ENCODE results near the gene AGBL1. TPM values are rescaled to one million over a fixed set of nuclear protein-coding genes. Genes with fewer than 3 reads are reported as not detected.

Gene AGBL1
- total RNA-seq, 1 experiment from 2014 or later, result not detected

DNA sequence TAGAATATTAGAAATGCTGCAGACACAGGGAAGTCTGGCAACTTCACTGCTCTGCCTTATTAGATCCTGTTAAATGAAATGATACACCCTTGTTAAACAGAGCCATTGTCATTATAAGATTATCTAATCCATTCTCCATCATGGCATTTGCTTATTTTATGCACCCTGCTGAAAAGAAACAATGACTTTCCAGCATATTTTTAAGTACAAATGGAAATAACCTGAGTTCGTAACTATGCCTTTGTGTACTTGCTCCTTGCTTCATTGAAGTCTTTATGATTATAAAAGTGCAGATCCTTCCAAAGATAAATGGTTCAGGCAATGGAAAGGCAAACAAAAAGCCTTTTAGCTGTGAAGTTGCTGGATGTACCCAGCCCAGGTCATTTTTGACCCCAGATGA, 195.7 kb downstream of the AGBL1 start:
- Mint-ChIP-seq H3K4me3 (no peak overlapping the region), H3K27ac (no peak overlapping the region), H3K4me1 (peaks cover 7% of the 10 kb centered on the region in 2 experiments; a peak in 3 of 4 replicates), H3K27me3 (ENCODE audit: low read depth) (no peaks in the 10 kb centered on the region; the same call in 1 of the 2 replicates), H3K36me3 (ENCODE audit: insufficient read depth in 1 of 3, low read depth in 3 of 3) (no peaks in the 10 kb centered on the region), H3K9me3 (no peaks in the 10 kb centered on the region)
- Histone ChIP-seq H4K91ac (ENCODE audit: insufficient read length, low read depth, low read length) (no peak overlapping the region), H3K79me2 (ENCODE audit: insufficient read depth, low read length) (no peaks in the 10 kb centered on the region), H2BK5ac (ENCODE audit: insufficient read length, low read length) (no peak overlapping the region), H3K4ac (ENCODE audit: low read depth, low read length) (no peak overlapping the region), H2BK20ac (ENCODE audit: low read depth, low read length, poor library complexity, severe bottlenecking) (no peak overlapping the region), H4K5ac (ENCODE audit: insufficient read length, low read depth, low read length) (no peak overlapping the region), H3K56ac (ENCODE audit: insufficient read length, low read depth, low read length) (no peak overlapping the region), H3K27me3 (ENCODE audit: insufficient read depth, low read length) (no peaks in the 10 kb centered on the region), H4K8ac (replicated peaks; ENCODE audit: insufficient read length, low read depth, low read length) (no peak overlapping the region), H3K27ac (ENCODE audit: insufficient read length, low read depth, low read length) (no peak overlapping the region), H3K9me3 (ENCODE audit: control insufficient read depth, low read depth, low read length) (no peaks in the 10 kb centered on the region), H3K18ac (ENCODE audit: insufficient read length, low read depth, low read length) (no peak overlapping the region), H2AFZ (ENCODE audit: low read length) (no peak overlapping the region), H2AK5ac (ENCODE audit: insufficient read length, low read length) (no peak overlapping the region), H3K79me1 (ENCODE audit: insufficient read depth, low read depth, low read length, poor library complexity, severe bottlenecking) (no peaks in the 10 kb centered on the region), H2BK12ac (ENCODE audit: insufficient read length, low read depth, low read length) (no peak overlapping the region), H4K20me1 (ENCODE audit: control insufficient read depth, insufficient read depth, insufficient read length) (no peaks in the 10 kb centered on the region), H3K4me1 (ENCODE audit: insufficient read depth, low read length) (no peaks in the 10 kb centered on the region), H3K9ac (ENCODE audit: extremely low read depth, insufficient read length, low read length) (no peak overlapping the region), H3K14ac (ENCODE audit: insufficient read depth, low read length) (no peak overlapping the region), H3K23ac (ENCODE audit: insufficient read length, low read depth, low read length) (no peak overlapping the region), H3K4me2 (ENCODE audit: insufficient read depth, insufficient read length, low read length) (no peak overlapping the region), H2BK15ac (ENCODE audit: low read depth, low read length) (no peak overlapping the region), H3T11ph (ENCODE audit: low read length) (no peak overlapping the region), H2BK120ac (ENCODE audit: low read depth, low read length, poor library complexity, severe bottlenecking) (no peak overlapping the region), H3K23me2 (ENCODE audit: insufficient read length, low read depth, low read length, poor library complexity, severe bottlenecking) (no peaks in the 10 kb centered on the region)
- no CpG with 5 or more reads among the region's 1 CpG for WGBS (ENCODE audit: extremely low coverage, insufficient read length, low lambda C conversion rate)
- TF ChIP-seq, protein P1, sequence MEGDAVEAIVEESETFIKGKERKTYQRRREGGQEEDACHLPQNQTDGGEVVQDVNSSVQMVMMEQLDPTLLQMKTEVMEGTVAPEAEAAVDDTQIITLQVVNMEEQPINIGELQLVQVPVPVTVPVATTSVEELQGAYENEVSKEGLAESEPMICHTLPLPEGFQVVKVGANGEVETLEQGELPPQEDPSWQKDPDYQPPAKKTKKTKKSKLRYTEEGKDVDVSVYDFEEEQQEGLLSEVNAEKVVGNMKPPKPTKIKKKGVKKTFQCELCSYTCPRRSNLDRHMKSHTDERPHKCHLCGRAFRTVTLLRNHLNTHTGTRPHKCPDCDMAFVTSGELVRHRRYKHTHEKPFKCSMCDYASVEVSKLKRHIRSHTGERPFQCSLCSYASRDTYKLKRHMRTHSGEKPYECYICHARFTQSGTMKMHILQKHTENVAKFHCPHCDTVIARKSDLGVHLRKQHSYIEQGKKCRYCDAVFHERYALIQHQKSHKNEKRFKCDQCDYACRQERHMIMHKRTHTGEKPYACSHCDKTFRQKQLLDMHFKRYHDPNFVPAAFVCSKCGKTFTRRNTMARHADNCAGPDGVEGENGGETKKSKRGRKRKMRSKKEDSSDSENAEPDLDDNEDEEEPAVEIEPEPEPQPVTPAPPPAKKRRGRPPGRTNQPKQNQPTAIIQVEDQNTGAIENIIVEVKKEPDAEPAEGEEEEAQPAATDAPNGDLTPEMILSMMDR (conservative IDR thresholded peaks at IDR 0.05), result no peak
- DNase-seq, result no peak

Data from H9 (cell line).